GM12865 (cell line): ENCODE results near the gene NFATC1.

ENCODE experiments used
- DNase-seq: peaks from one replicate; pipeline ENCODE4 v3.0.0; 2010; ENCODE audit warnings: low read depth
- H3K4me3 ChIP-seq: 2 replicates; pipeline ENCODE4 v1.5.1; 2011; ENCODE audit warnings: mild to moderate bottlenecking, low read depth, low read length, control low read depth
- CTCF ChIP-seq: IDR thresholded peaks from 2 replicates; pipeline ENCODE4 v1.5.1; 2011; ENCODE audit warnings: low read length, control low read depth, low read depth, inconsistent platforms; ENCODE audit not compliant: insufficient read depth; ENCODE audit errors: missing control alignments

Gene NFATC1

GRCh38 chr18:79411614-79412526, 16.1 kb downstream of the NFATC1 start:
- no peak for TF ChIP-seq CTCF
- DNase-seq: no peak
- no peak overlapping the region for H3K4me3 ChIP-seq

GRCh38 chr18:79413025-79413424, 17.3 kb downstream of the NFATC1 start:
- TF ChIP-seq CTCF: no peak
- H3K4me3 ChIP-seq: no peak overlapping the region
- DNase-seq: no peak

- TF ChIP-seq CTCF: no peak
- DNase-seq: no peak
- no peak overlapping the region for H3K4me3 ChIP-seq
Observed at GRCh38 chr18:79413426-79413825, 17.7 kb downstream of the NFATC1 start.

- DNase-seq: no peak
- no peak overlapping the region for H3K4me3 ChIP-seq
- no peak for TF ChIP-seq CTCF
Observed at GRCh38 chr18:79413901-79414300, 18.2 kb downstream of the NFATC1 start.

GRCh38 chr18:79416022-79416676, 20.4 kb downstream of the NFATC1 start:
- no peak for DNase-seq
- TF ChIP-seq CTCF: no peak

GRCh38 chr18:79416677-79417052, 20.9 kb downstream of the NFATC1 start:
- H3K4me3 ChIP-seq: no peak overlapping the region
- no peak for DNase-seq
- no peak for TF ChIP-seq CTCF

More at GRCh38 chr18:79416022-79416676, 20.4 kb downstream of the NFATC1 start:
- H3K4me3 ChIP-seq: no peak overlapping the region
